ENCODE measurements around the gene ADGRV1.

- no peak for TF ChIP-seq CTCF (conservative IDR thresholded peaks at IDR 0.05; ENCODE audit: low read length)
- no peak for TF ChIP-seq EZH2phosphoT487 (IDR thresholded peaks at IDR 0.05; ENCODE audit: borderline replicate concordance)
Measured at GRCh38 chr5:91212714-91213092, 654.1 kb downstream of the ADGRV1 start.

Data from Loucy (cell line).